Activated CD8-positive, alpha-beta T cell treated with anti-CD3 and anti-CD28 coated beads for 36 hours (primary cell): ENCODE data around the gene SHPK. TPM values are rescaled to one million over a fixed set of nuclear protein-coding genes. Genes with fewer than 3 reads are reported as not detected.

Experiments used
- ATAC-seq: fragments of 200-7000 bp; cut with Tn5 transposase; one replicate; pipeline ENCODE4 v1.10.0; 2021; ENCODE audit warnings: mild to moderate bottlenecking, moderate library complexity
- CTCF ChIA-PET: fragments of 350-600 bp; sonication (Branson Sonifier 250); formaldehyde crosslinking; loops from one replicate; lab custom pipeline; 2021; ENCODE audit warnings: antibody characterized with exemption; lab: Charles Lee
- POLR2A ChIA-PET: fragments of 350-600 bp; sonication (Branson Sonifier 250); formaldehyde crosslinking; loops from one replicate; lab custom pipeline; 2021; ENCODE audit warnings: antibody characterized with exemption; lab: Charles Lee
- DNase-seq: peaks from one replicate; pipeline ENCODE4 v3.0.0-alpha.2; 2020
- H3K27ac Mint-ChIP-seq: one replicate; pipeline ENCODE4 v1.8.0; 2021; ENCODE audit warnings: mild to moderate bottlenecking, mixed read lengths
- H3K27me3 Mint-ChIP-seq: one replicate; pipeline ENCODE4 v1.8.0; 2021; ENCODE audit warnings: mixed read lengths
- H3K36me3 Mint-ChIP-seq: one replicate; pipeline ENCODE4 v1.8.0; 2021; ENCODE audit warnings: low read depth, mixed read lengths
- H3K4me1 Mint-ChIP-seq: one replicate; pipeline ENCODE4 v1.8.0; 2021; ENCODE audit warnings: low read depth, mixed read lengths
- H3K4me3 Mint-ChIP-seq: one replicate; pipeline ENCODE4 v1.8.0; 2021; ENCODE audit warnings: mild to moderate bottlenecking, moderate library complexity, mixed read lengths
- H3K9me3 Mint-ChIP-seq: one replicate; pipeline ENCODE4 v1.8.0; 2021; ENCODE audit warnings: mixed read lengths
- intact Hi-C: fragments of 100-400 bp; cut with micrococcal nuclease; formaldehyde crosslinking; loops from one replicate; pipeline ENCODE4 v1.10.0; 2022
- total RNA-seq, 2 experiments: library from RNA; stranded (reverse); gene quantifications; one replicate each; pipeline ENCODE4 v1.2.3, GENCODE V29; 2021
- TF ChIP-seq, protein P1 (sequence below): fragments of 200-600 bp; IDR thresholded peaks from one replicate; pipeline ENCODE4 v1.8.0; 2022; ENCODE audit warnings: antibody characterized with exemption, mild to moderate bottlenecking

Gene SHPK
- total RNA-seq, 2 experiments from 2014 or later, result 10.0 TPM

DNA sequence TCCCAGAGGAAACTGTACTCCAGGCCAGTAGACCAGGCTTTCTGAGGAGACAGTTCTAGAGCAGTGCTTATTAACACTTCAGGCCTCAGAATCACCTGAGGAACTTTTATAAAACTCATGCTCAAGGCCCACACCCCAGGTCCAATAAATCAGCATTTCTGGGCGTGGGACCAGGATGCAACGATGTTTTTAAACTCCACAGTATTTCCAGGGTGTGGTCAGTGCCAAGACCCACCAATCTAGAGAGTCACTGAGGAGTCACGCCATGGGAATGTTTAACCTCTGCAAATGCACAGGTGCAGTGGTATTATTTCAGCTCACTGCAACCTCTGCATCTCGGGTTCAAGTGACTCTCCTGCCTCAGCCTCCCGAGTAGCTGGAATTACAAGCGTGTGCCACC is 22.9 kb downstream of the SHPK start:
- intact Hi-C loops, result no loop called here
- POLR2A ChIA-PET, result no interaction called here
- CTCF ChIA-PET, result interaction anchor here (3.0 kb wide), 1 partner anchor 11 kb away, joined by 10 read pairs; no protein-coding TSS in a partner anchor
- TF ChIP-seq, protein P1, sequence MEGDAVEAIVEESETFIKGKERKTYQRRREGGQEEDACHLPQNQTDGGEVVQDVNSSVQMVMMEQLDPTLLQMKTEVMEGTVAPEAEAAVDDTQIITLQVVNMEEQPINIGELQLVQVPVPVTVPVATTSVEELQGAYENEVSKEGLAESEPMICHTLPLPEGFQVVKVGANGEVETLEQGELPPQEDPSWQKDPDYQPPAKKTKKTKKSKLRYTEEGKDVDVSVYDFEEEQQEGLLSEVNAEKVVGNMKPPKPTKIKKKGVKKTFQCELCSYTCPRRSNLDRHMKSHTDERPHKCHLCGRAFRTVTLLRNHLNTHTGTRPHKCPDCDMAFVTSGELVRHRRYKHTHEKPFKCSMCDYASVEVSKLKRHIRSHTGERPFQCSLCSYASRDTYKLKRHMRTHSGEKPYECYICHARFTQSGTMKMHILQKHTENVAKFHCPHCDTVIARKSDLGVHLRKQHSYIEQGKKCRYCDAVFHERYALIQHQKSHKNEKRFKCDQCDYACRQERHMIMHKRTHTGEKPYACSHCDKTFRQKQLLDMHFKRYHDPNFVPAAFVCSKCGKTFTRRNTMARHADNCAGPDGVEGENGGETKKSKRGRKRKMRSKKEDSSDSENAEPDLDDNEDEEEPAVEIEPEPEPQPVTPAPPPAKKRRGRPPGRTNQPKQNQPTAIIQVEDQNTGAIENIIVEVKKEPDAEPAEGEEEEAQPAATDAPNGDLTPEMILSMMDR, result no peak
- H3K4me1 Mint-ChIP-seq, result no peaks in the 10 kb centered on the region
- H3K27ac Mint-ChIP-seq, result no peak overlapping the region
- H3K4me3 Mint-ChIP-seq, result no peak overlapping the region
- peaks cover 32% of the 10 kb centered on the region for H3K36me3 Mint-ChIP-seq
- DNase-seq, result no peak
- ATAC-seq, result no peak
- peaks cover 7% of the 10 kb centered on the region for H3K9me3 Mint-ChIP-seq
- H3K27me3 Mint-ChIP-seq, result no peaks in the 10 kb centered on the region

DNA sequence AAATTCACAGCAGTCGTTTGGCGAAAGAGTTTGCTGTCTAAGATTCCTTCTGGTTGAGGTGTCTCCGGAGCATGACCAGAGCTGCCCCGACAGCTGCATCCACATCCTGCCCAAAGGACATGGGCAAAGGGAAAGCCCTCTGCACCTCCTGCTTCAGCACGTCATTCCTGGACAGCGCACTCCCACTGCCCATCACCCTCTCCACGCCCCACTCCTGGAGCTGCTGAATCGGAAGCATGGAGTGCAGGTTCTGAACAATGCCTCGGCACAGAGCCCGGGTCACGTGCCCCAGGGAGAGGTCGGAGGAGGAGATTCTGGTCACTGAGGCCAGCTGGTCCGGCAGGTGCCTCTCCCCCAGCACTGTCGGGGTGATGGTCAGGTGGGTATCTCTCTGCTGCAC is 25.5 kb downstream of the SHPK start:
- TF ChIP-seq, protein P1, result no peak
- H3K4me1 Mint-ChIP-seq, result no peaks in the 10 kb centered on the region
- H3K36me3 Mint-ChIP-seq, result peaks cover 21% of the 10 kb centered on the region
- no peak overlapping the region for H3K27ac Mint-ChIP-seq
- H3K27me3 Mint-ChIP-seq, result no peaks in the 10 kb centered on the region
- intact Hi-C loops, result no loop called here
- no peak for DNase-seq
- no peaks in the 10 kb centered on the region for H3K9me3 Mint-ChIP-seq
- CTCF ChIA-PET, result no interaction called here
- ATAC-seq, result no peak
- no peak overlapping the region for H3K4me3 Mint-ChIP-seq
- POLR2A ChIA-PET, result no interaction called here

DNA sequence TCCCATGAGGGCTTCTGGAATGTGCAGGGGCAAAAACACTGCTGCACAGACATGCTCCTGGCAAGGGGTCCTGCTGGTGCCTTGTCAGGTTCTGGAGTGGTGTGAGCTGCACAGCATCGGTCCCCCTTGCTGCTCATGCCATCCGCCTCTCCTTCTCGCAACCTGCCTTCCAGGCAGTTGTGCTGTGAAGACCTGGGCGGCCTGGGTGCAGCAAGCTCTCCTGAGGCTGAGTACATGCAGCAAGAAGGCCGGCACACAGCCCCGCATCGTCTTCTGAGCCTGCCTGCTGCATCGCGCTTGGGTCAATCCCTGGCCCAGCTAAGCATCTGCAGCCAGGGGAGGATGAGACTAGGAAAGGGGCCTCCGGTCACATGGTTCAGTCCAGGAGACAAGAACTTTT is 26.4 kb downstream of the SHPK start:
- H3K4me1 Mint-ChIP-seq, result no peaks in the 10 kb centered on the region

DNA sequence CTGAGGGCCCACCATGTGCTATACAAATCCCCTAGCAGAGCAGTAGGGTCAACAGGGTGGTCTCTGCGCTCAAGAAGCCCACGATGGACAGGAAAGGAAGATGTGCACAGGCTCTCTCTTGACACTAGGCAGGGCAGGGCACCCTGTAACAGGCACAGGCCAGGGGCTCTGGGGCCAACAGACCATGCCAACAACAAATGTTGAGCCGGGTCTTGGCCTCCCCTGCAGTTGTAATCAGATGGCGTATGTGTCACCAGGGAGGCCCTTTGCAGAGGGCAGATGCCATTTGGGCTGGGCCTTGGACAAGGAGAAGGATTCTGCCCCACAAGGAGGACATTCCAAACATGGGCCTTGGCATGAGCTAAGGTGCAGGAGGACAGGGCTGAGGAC is 32.2 kb downstream of the SHPK start:
- Mint-ChIP-seq H3K9me3 (no peaks in the 10 kb centered on the region), H3K27me3 (no peaks in the 10 kb centered on the region), H3K36me3 (peaks cover 6% of the 10 kb centered on the region), H3K4me1 (no peaks in the 10 kb centered on the region), H3K4me3 (no peak overlapping the region), H3K27ac (no peak overlapping the region)
- intact Hi-C loops, result no loop called here
- ATAC-seq (no peak), DNase-seq (no peak)
- CTCF ChIA-PET, result interaction anchor here (1.3 to 3.0 kb wide), 3 partner anchors 17 to 44 kb away, joined by 5 to 21 read pairs (median 14); no protein-coding TSS in a partner anchor
- POLR2A ChIA-PET, result no interaction called here
- TF ChIP-seq, protein P1, result no peak

More for the DNA sequence above, 26.4 kb downstream of the SHPK start:
- no peak for DNase-seq
- Mint-ChIP-seq H3K27me3 (no peaks in the 10 kb centered on the region), H3K27ac (no peak overlapping the region), H3K4me3 (no peak overlapping the region), H3K9me3 (no peaks in the 10 kb centered on the region), H3K36me3 (peaks cover 14% of the 10 kb centered on the region)
- POLR2A ChIA-PET, result interaction anchor here (1.0 kb wide), 1 partner anchor 57 kb away, joined by 3 read pairs; no protein-coding TSS in a partner anchor
- ATAC-seq, result no peak
- CTCF ChIA-PET, result no interaction called here
- TF ChIP-seq, protein P1, result no peak
- intact Hi-C loops, result no loop called here

DNA sequence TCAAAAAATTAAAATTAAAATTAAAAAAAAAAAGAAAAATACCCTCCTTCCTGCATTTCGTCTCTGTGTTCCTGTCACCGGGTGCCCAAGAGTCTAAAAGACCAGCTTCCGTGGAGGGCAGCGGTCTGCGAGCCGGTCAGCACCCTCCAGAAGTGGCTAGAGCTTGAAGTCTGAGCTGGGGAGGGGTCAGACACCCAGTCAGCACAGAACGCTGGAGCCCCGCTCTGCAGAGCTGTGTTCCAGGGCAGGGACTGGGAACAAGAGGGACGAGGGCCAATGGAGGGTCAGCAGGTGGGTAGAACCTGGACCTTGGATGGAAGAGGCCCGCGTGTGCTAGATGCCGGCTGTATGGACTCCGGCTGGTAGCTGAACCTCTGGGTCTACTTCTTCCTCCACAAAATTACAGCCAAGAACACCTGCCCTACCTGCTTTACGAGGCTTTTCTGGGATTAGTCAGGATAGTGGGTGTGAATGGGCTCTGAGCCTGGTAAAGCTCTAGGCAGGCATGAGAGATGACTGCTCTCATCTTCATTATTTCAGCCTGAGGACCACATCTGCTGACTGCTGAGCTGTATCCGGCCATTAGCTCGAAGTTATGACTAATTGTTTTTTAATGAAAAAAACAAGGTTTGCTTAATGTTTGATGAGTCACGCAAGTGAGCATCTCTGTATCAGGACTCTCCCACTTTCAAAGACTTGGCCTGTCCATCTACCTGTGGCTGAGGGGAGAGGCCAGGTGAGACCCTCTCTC is 32.8 kb downstream of the SHPK start:
- TF ChIP-seq, protein P1, result no peak
- CTCF ChIA-PET, result interaction anchor here (1.1 to 3.0 kb wide), 9 partner anchors 8 to 52 kb away, joined by 3 to 21 read pairs (median 7); partner anchors contain the start of genes CTNS and SHPK
- no peak overlapping the region for H3K4me3 Mint-ChIP-seq
- POLR2A ChIA-PET, result no interaction called here
- no peaks in the 10 kb centered on the region for H3K4me1 Mint-ChIP-seq
- intact Hi-C loops, result no loop called here
- no peak for ATAC-seq
- no peak for DNase-seq
- H3K27ac Mint-ChIP-seq, result no peak overlapping the region
- peaks cover 5% of the 10 kb centered on the region for H3K36me3 Mint-ChIP-seq
- no peaks in the 10 kb centered on the region for H3K27me3 Mint-ChIP-seq
- H3K9me3 Mint-ChIP-seq, result no peaks in the 10 kb centered on the region
